Measurements from ENCODE around the gene YWHAQ. TPM values are rescaled to one million over a fixed set of nuclear protein-coding genes. Genes with fewer than 3 reads are reported as not detected.

Gene YWHAQ
- total and polyA plus RNA-seq, 2 of the 4 experiments (the other 2 are of a cell fraction): 196 to 255 TPM

DNA sequence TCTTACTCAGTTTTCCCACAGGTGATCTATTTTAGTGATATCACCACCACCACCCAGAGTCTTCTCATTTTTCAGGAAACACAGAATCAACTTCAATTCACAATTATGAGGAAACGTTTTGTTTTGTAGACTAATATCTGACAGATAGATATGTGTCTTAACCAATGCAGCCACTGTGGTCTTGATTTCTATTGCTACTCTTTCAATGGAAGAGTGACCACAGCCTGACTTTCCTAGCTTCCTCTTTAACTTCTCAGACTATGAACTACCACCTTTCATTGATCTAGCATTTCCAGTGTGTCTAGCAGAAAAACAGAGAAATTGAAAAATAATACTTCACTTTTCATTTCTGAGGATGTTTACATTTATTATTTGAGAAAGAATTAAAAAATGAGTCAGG, 95.6 kb downstream of the YWHAQ start:
- WGBS, 2 experiments (ENCODE audit: extremely low coverage in 2 of 2, insufficient read length in 1 of 2): no CpG with 5 or more reads among the region's 1 CpG
- H3K27ac ChIP-seq (ENCODE audit: insufficient read depth, low read length): no peak overlapping the region
- no peak overlapping the region for H3K4ac ChIP-seq (ENCODE audit: low read depth, low read length)
- H3K79me1 ChIP-seq (ENCODE audit: low read depth in 1 of 2, low read length in 2 of 2): peaks cover 14 to 28% of the 10 kb centered on the region in 2 experiments
- in situ Hi-C loops (cut with MboI; ENCODE audit: low sequenced_read_pairs) (no loop called here), intact Hi-C loops (cut with micrococcal nuclease) (no loop called here), dilution Hi-C loops (cut with HindIII; ENCODE audit: low sequenced_read_pairs, unreplicated experiment) (no loop called here)
- no peak overlapping the region for H3K14ac ChIP-seq (replicated peaks; ENCODE audit: low read depth, low read length)
- H2BK20ac ChIP-seq (ENCODE audit: low read depth, low read length): no peak overlapping the region
- H3K56ac ChIP-seq (ENCODE audit: extremely low read depth, insufficient read depth, low read length): no peak overlapping the region
- no peak for TF ChIP-seq ELK1 (IDR thresholded peaks at IDR 0.05; ENCODE audit: borderline replicate concordance, low read depth, low read length)
- TF ChIP-seq BHLHE40 (IDR thresholded peaks at IDR 0.05; ENCODE audit: low read depth, low read length): no peak
- H2BK5ac ChIP-seq (ENCODE audit: low read depth, low read length, poor library complexity, severe bottlenecking): no peak overlapping the region
- H4K20me1 ChIP-seq (ENCODE audit: insufficient read depth, low read length): no peaks in the 10 kb centered on the region
- no peak overlapping the region for H2BK120ac ChIP-seq (ENCODE audit: low read depth, low read length)
- peaks cover 2% of the 10 kb centered on the region; the same call in 1 of the 2 replicates for H3K4me1 ChIP-seq (ENCODE audit: control insufficient read depth, insufficient read depth, low read length)
- no peak overlapping the region for H3K4me2 ChIP-seq (ENCODE audit: low read depth, low read length)
- peaks cover 3% of the 10 kb centered on the region; the same call in 1 of the 2 replicates for H3K9me1 ChIP-seq (ENCODE audit: insufficient read depth, low read length)
- H3K9ac ChIP-seq (ENCODE audit: low read depth, low read length): no peak overlapping the region
- H4K8ac ChIP-seq (ENCODE audit: low read depth in 2 of 2, low read length in 2 of 2): no peak overlapping the region
- no peak for ATAC-seq (ENCODE audit: low read depth)
- H3K4me3 ChIP-seq (ENCODE audit: insufficient read depth, low read depth, low read length): no peak overlapping the region
- H4K5ac ChIP-seq (ENCODE audit: low read depth, low read length): no peak overlapping the region
- H2AK9ac ChIP-seq (replicated peaks; ENCODE audit: low read depth, low read length, poor library complexity): no peak overlapping the region
- peaks cover 4% of the 10 kb centered on the region for H3K36me3 ChIP-seq (ENCODE audit: control insufficient read depth, insufficient read depth, low read length)
- no peak overlapping the region for H3K18ac ChIP-seq (ENCODE audit: low read depth, low read length)
- DNase-seq: no peak
- ChIA-PET POLR2A (ENCODE audit: unreplicated experiment) (no interaction called here), CTCF (no interaction called here)
- H2AFZ ChIP-seq (replicated peaks; ENCODE audit: low read length, poor library complexity): no peak overlapping the region
- H2AK5ac ChIP-seq (ENCODE audit: low read depth, low read length): no peak overlapping the region
- H2BK15ac ChIP-seq (ENCODE audit: low read depth, low read length): no peak overlapping the region
- BruUV-seq (replicated peaks): no TSS peak
- H3K27me3 ChIP-seq (ENCODE audit: control insufficient read depth, insufficient read depth, low read length): no peaks in the 10 kb centered on the region
- no peaks in the 10 kb centered on the region for H3K9me3 ChIP-seq (ENCODE audit: control insufficient read depth, insufficient read depth, low read length)
- no peak overlapping the region for H3K23ac ChIP-seq (ENCODE audit: low read depth, low read length)
- no peak overlapping the region for H4K91ac ChIP-seq (ENCODE audit: insufficient read depth, low read depth, low read length)

Small RNA genes within 50 kb of the gene (microRNA-seq; reads per million reads assigned to microRNA genes)
- not detected for gene RF00019 (ENCODE audit: insufficient read depth, insufficient read length)

Small RNA genes within 50 kb of the gene (small RNA-seq; reads per million reads assigned to genes)
- 0 reads per million in 5 experiments for gene RF00019

Other genes with a start within 250 kb of the YWHAQ start
- gene ITGB1BP1, start 207.5 kb downstream of the YWHAQ start, total RNA-seq (2012; rRNA removed): 48.6 and 61.1 TPM in 2 replicates
- 88.1 and 93.9 TPM in 2 replicates for gene ITGB1BP1, start 207.5 kb downstream of the YWHAQ start, polyA plus RNA-seq (2012; rRNA removed)
- 64.5 and 72.8 TPM in 2 replicates for gene CPSF3, start 207.3 kb downstream of the YWHAQ start, total RNA-seq (2012; rRNA removed)
- gene CPSF3, start 207.3 kb downstream of the YWHAQ start, polyA plus RNA-seq (2012; rRNA removed): 24.7 and 29.2 TPM in 2 replicates
- gene IAH1, start 156.4 kb downstream of the YWHAQ start, total RNA-seq (2012; rRNA removed): 58.6 and 89.8 TPM in 2 replicates
- gene IAH1, start 156.4 kb downstream of the YWHAQ start, polyA plus RNA-seq (2012; rRNA removed): 74.3 and 84.5 TPM in 2 replicates
- 34.4 and 46.4 TPM in 2 replicates for gene ADAM17, start 75.2 kb downstream of the YWHAQ start, total RNA-seq (2012; rRNA removed)
- 8.8 and 9.6 TPM in 2 replicates for gene ADAM17, start 75.2 kb downstream of the YWHAQ start, polyA plus RNA-seq (2012; rRNA removed)
- gene TAF1B, start 212.5 kb upstream of the YWHAQ start, total RNA-seq (2012; rRNA removed): 19.9 and 26.9 TPM in 2 replicates
- 7.2 and 8.4 TPM in 2 replicates for gene TAF1B, start 212.5 kb upstream of the YWHAQ start, polyA plus RNA-seq (2012; rRNA removed)